Activated B cell treated with CpG ODN at 0.5 μM for 24 hours (primary cell): ENCODE data around the gene TAP1. TPM values are rescaled to one million over a fixed set of nuclear protein-coding genes. Genes with fewer than 3 reads are reported as not detected.

Source experiments
- ATAC-seq: fragments of 200-7000 bp; cut with Tn5 transposase; one replicate; pipeline ENCODE4 v1.10.0; 2021; ENCODE audit warnings: low read depth, mild to moderate bottlenecking, moderate library complexity
- CTCF ChIA-PET: fragments of 350-600 bp; sonication (Branson Sonifier 250); formaldehyde crosslinking; loops from one replicate; lab custom pipeline; 2021; ENCODE audit warnings: antibody characterized with exemption; lab: Charles Lee
- POLR2A ChIA-PET: fragments of 350-600 bp; sonication (Branson Sonifier 250); formaldehyde crosslinking; loops from one replicate; lab custom pipeline; 2021; ENCODE audit warnings: antibody characterized with exemption; lab: Charles Lee
- DNase-seq: peaks from one replicate; pipeline ENCODE4 v3.0.0; 2022
- H3K27ac Mint-ChIP-seq: one replicate; pipeline ENCODE4 v1.8.0; 2020; ENCODE audit warnings: mixed read lengths
- H3K27me3 Mint-ChIP-seq: one replicate; pipeline ENCODE4 v1.8.0; 2021; ENCODE audit warnings: mixed read lengths
- H3K36me3 Mint-ChIP-seq: one replicate; pipeline ENCODE4 v1.8.0; 2021; ENCODE audit warnings: low read depth, mixed read lengths
- H3K4me1 Mint-ChIP-seq: one replicate; pipeline ENCODE4 v1.8.0; 2021; ENCODE audit warnings: mixed read lengths
- H3K4me3 Mint-ChIP-seq: one replicate; pipeline ENCODE4 v1.8.0; 2020; ENCODE audit warnings: mild to moderate bottlenecking, mixed read lengths
- H3K9me3 Mint-ChIP-seq: one replicate; pipeline ENCODE4 v1.8.0; 2020; ENCODE audit warnings: mixed read lengths
- intact Hi-C: fragments of 100-400 bp; cut with micrococcal nuclease; formaldehyde crosslinking; loops from one replicate; pipeline ENCODE4 v1.15.1; 2024
- total RNA-seq: library from RNA; stranded (reverse); gene quantifications from 2 replicates; pipeline ENCODE4 v1.2.3, GENCODE V29; 2022
- TF ChIP-seq, protein P1 (sequence below): fragments of 200-600 bp; IDR thresholded peaks from one replicate; pipeline ENCODE4 v1.8.0; 2022; ENCODE audit warnings: antibody characterized with exemption, mild to moderate bottlenecking

TAP1 gene
- total RNA-seq, 1 donor from 2014 or later, result 151 TPM

DNA sequence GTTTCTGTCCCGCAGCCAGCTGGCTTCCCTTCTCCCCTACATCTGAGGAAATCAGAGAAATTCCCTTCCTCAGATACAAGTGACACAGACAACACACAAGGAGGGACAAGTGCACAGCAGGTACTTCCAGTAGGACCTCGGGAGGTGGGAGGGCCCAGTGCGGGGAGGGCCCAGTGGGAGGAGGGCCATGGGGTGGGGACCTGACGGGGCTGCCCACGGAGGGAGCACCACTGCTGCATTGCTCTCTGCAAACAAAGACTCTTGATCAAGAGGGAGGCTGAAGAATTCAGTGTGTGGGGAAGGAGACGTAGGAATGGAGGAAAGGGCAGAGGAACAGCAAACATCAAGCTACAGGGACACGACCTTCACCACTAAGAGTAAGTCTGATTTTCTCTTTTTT lies 24.0 kb downstream of the TAP1 start:
- Mint-ChIP-seq H3K9me3 (no peaks in the 10 kb centered on the region), H3K27ac (no peak overlapping the region), H3K4me1 (peaks cover 33% of the 10 kb centered on the region), H3K36me3 (peaks cover 82% of the 10 kb centered on the region), H3K4me3 (no peak overlapping the region), H3K27me3 (no peaks in the 10 kb centered on the region)
- ChIA-PET CTCF (interaction anchor here (5.3 kb wide), 1 partner anchor 10 kb away, joined by 44 read pairs; the partner anchor contains the start of gene TAP2), POLR2A (interaction anchor here (1.0 to 4.8 kb wide), 2 partner anchors 9 to 16 kb away, joined by 4 to 27 read pairs; partner anchors contain the start of gene TAP2)
- ATAC-seq (no peak), DNase-seq (no peak)
- TF ChIP-seq, protein P1, sequence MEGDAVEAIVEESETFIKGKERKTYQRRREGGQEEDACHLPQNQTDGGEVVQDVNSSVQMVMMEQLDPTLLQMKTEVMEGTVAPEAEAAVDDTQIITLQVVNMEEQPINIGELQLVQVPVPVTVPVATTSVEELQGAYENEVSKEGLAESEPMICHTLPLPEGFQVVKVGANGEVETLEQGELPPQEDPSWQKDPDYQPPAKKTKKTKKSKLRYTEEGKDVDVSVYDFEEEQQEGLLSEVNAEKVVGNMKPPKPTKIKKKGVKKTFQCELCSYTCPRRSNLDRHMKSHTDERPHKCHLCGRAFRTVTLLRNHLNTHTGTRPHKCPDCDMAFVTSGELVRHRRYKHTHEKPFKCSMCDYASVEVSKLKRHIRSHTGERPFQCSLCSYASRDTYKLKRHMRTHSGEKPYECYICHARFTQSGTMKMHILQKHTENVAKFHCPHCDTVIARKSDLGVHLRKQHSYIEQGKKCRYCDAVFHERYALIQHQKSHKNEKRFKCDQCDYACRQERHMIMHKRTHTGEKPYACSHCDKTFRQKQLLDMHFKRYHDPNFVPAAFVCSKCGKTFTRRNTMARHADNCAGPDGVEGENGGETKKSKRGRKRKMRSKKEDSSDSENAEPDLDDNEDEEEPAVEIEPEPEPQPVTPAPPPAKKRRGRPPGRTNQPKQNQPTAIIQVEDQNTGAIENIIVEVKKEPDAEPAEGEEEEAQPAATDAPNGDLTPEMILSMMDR, result no peak
- intact Hi-C loops, result no loop called here

DNA sequence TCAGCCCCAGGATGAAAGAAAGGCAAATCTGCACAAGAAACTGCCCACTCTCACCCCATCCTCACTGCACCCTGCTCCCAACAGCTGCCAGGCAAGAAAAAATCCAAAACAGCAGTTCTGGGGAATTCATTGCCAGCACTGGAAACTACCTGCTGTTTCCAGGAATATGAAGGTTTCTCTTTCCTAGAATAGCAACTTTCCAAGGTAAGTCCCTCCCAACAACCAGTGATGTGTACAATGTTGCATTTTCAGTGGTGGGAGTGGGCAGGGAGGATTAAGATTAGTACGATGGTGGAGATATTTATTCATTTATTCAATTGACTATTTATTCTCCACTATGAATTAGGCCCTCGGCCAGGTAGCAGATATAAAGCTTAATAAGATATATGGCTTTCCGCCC lies 26.5 kb downstream of the TAP1 start:
- Mint-ChIP-seq H3K9me3 (no peaks in the 10 kb centered on the region), H3K4me3 (no peak overlapping the region), H3K27ac (no peak overlapping the region), H3K4me1 (peaks cover 13% of the 10 kb centered on the region), H3K27me3 (no peaks in the 10 kb centered on the region), H3K36me3 (peaks cover 57% of the 10 kb centered on the region)
- ATAC-seq (no peak), DNase-seq (no peak)
- ChIA-PET CTCF (interaction anchor here (0.7 to 5.3 kb wide), 7 partner anchors 12 to 158 kb away, joined by 3 to 44 read pairs (median 8); partner anchors contain the start of genes PSMB9, TAP1 and TAP2), POLR2A (interaction anchor here (0.5 to 4.8 kb wide), 6 partner anchors 11 to 979 kb away, joined by 3 to 27 read pairs (median 8); partner anchors contain the start of genes PSMB9, TAP1 and TAP2)
- TF ChIP-seq, protein P1, result no peak
- intact Hi-C loops, result no loop called here

DNA sequence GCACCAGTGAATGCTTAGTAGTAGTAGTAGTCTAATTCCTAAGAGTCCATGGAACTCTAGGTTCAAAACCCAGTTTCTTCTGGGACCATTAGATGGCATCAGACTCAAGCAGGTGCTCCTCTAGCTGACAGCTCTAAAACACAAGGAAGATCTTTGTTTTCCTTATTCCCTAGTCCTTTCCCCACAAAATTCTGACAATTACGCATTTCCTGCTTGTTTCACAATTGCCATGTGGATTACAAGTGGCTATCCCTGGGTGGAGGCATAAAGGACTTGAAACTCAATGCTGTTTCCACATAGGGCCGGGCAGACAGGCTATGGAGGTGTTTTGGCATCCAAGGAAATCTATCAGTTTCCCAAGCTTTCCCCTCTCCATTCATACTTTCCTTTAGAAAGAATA lies 27.5 kb downstream of the TAP1 start:
- CTCF ChIA-PET, result interaction anchor here (1.3 to 5.3 kb wide), 6 partner anchors 13 to 159 kb away, joined by 3 to 44 read pairs (median 9); partner anchors contain the start of genes PSMB9, TAP1 and TAP2
- DNase-seq, result no peak

DNA sequence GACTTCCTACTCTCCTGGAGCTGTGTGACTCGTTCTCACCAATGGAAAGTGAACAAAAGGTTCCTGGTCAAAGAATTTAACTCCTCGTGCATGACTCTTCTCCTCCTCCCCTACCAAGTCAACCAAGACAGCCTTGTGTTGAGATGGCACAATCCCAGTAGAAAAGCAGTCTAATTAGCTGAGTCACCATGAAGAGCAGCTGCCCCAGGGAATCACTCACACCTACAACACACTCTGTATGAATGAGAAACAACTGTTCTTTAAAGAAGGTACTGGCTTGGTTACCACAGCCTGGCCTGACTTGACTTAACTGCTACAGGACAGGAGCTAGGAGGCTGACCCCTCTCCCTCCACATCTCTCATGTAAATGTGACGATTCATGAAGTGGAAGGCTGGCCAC lies 33.8 kb downstream of the TAP1 start:
- Mint-ChIP-seq H3K36me3 (peaks cover 16% of the 10 kb centered on the region), H3K9me3 (no peaks in the 10 kb centered on the region), H3K27ac (peak overlapping the region; percentile 85), H3K4me1 (peaks cover 72% of the 10 kb centered on the region), H3K4me3 (no peak overlapping the region), H3K27me3 (no peaks in the 10 kb centered on the region)
- ATAC-seq (no peak), DNase-seq (no peak)
- TF ChIP-seq, protein P1, result no peak
- ChIA-PET POLR2A (interaction anchor here (0.7 to 4.3 kb wide), 4 partner anchors 10 to 34 kb away, joined by 3 to 29 read pairs (median 14); partner anchors contain the start of genes PSMB8, PSMB9, TAP1 and TAP2), CTCF (interaction anchor here (0.5 to 6.0 kb wide), 3 partner anchors 19 to 800 kb away, joined by 3 to 20 read pairs (median 18); partner anchors contain the start of gene TAP2)
- intact Hi-C loops, result no loop called here

More for the DNA sequence above, 27.5 kb downstream of the TAP1 start:
- Mint-ChIP-seq H3K27ac (no peak overlapping the region), H3K27me3 (no peaks in the 10 kb centered on the region), H3K4me1 (peaks cover 17% of the 10 kb centered on the region), H3K9me3 (no peaks in the 10 kb centered on the region), H3K4me3 (no peak overlapping the region), H3K36me3 (peaks cover 46% of the 10 kb centered on the region)
- intact Hi-C loops, result loop anchor here (1.0 kb wide), 1 partner anchor 12 kb away; the partner anchor contains the start of gene TAP2
- no peak for ATAC-seq
- POLR2A ChIA-PET, result interaction anchor here (1.1 to 4.8 kb wide), 3 partner anchors 12 to 154 kb away, joined by 3 to 27 read pairs (median 11); partner anchors contain the start of gene TAP2
- TF ChIP-seq, protein P1, result no peak

DNA sequence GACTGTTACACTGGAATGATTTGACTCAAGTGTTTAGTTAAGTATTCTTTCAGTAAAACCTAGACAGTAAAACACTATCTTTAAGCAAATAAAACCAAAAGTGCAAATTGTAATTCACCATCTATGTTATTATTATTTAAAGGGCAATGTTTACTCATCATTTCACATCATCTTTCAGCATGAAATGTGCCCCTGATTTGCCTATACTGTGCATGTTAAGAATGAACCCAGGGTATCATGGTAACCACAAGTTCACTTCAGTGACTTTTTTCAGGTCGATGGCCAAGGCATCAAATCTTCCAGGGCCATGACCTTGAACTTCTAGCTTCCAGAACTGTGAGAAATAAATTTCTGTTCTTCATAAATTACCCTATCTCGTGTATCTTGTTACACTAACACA lies 34.6 kb downstream of the TAP1 start:
- CTCF ChIA-PET, result interaction anchor here (3.6 to 6.0 kb wide), 2 partner anchors 20 to 49 kb away, joined by 18 to 20 read pairs; partner anchors contain the start of gene TAP2
- Mint-ChIP-seq H3K4me1 (peaks cover 80% of the 10 kb centered on the region), H3K36me3 (peaks cover 25% of the 10 kb centered on the region), H3K4me3 (peak overlapping the region; percentile 5), H3K27me3 (no peaks in the 10 kb centered on the region), H3K9me3 (no peaks in the 10 kb centered on the region), H3K27ac (peak overlapping the region; percentile 99)
- intact Hi-C loops, result no loop called here
- TF ChIP-seq, protein P1, result no peak
- POLR2A ChIA-PET, result interaction anchor here (0.6 to 4.3 kb wide), 5 partner anchors 19 to 378 kb away, joined by 3 to 29 read pairs (median 4); partner anchors contain the start of genes PSMB8, PSMB9, TAP1 and TAP2
- ATAC-seq, result no peak
- DNase-seq, result no peak
